WERI-Rb-1 (cell line): ENCODE results near the gene GMPS.
"Not testable (repeated sequence)": the region's sequence is repeated elsewhere in the genome, so short reads cannot be mapped to it uniquely, and the experiment has no call there.

Experiments used
- DNase-seq: peaks from one replicate; pipeline ENCODE4 v3.0.0-alpha.2; 2020
- H3K27ac ChIP-seq: fragments of 250-450 bp; sonication (Bioruptor Pico); 2 replicates; pipeline ENCODE4 v1.5.1; 2020; ENCODE audit warnings: mild to moderate bottlenecking, moderate library complexity
- H3K27me3 ChIP-seq: fragments of 250-450 bp; sonication (Bioruptor Pico); 2 replicates; pipeline ENCODE4 v1.5.1; 2021; ENCODE audit warnings: mild to moderate bottlenecking, low read depth, moderate library complexity; ENCODE audit not compliant: insufficient read depth, severe bottlenecking
- H3K36me3 ChIP-seq: fragments of 250-450 bp; sonication (Bioruptor Pico); 2 replicates; pipeline ENCODE4 v1.5.1; 2020; ENCODE audit warnings: mild to moderate bottlenecking, moderate library complexity
- H3K4me3 ChIP-seq: 2 replicates; pipeline ENCODE4 v1.5.1; 2011; ENCODE audit warnings: low read depth, mild to moderate bottlenecking, control low read depth, low read length
- H3K9me3 ChIP-seq: fragments of 250-450 bp; sonication (Bioruptor Pico); 2 replicates; pipeline ENCODE4 v1.5.1; 2021; ENCODE audit warnings: mild to moderate bottlenecking, moderate library complexity; ENCODE audit not compliant: severe bottlenecking
- TF ChIP-seq, protein P1 (sequence below): IDR thresholded peaks from 2 replicates; pipeline ENCODE4 v1.5.1; 2011; ENCODE audit warnings: low read depth, mild to moderate bottlenecking, control low read depth, inconsistent platforms, low read length

The GMPS gene

DNA sequence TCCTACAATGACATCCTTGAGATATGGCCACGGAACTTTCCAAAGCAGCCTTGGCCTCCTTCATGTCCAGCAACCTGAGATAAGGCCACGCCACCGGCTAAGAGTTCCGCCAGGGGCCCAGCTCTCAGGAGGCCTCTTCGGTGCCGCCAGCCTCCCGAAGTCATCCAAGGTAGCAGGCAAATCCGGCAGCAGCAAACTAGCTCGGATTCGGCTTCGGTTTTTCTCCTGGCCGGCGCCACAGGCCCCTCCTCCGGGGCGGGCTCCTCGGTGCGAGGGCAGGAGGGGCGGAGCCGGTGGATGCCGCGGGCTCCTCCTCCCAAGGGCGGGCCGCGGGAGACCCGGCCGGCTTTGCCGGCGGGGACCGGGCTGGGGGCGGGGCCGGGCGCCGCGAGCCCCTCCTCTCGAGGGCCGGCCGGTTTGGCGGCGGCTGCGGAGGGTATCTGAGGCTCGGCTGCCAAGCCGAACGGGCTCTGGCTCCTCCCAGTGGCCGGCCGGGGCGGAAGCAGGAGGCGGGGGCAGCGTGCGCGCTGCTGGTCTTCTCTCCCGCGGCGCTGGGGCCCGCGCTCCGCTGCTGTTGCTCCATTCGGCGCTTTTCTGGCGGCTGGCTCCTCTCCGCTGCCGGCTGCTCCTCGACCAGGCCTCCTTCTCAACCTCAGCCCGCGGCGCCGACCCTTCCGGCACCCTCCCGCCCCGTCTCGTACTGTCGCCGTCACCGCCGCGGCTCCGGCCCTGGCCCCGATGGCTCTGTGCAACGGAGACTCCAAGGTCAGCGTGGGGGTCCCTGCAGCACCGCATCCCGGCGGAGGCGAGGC is at the start of gene GMPS:
TSS of gene GMPS (plus strand) at position 518 of the 812 bp plus-strand sequence. CDS start at position 739, 221 bp downstream.
- H3K27me3 ChIP-seq: no peaks in the 10 kb centered on the region
- H3K4me3 ChIP-seq: peak within 1 kb of the TSS; percentile 94
- H3K9me3 ChIP-seq: no peaks in the 10 kb centered on the region
- TF ChIP-seq, protein P1, sequence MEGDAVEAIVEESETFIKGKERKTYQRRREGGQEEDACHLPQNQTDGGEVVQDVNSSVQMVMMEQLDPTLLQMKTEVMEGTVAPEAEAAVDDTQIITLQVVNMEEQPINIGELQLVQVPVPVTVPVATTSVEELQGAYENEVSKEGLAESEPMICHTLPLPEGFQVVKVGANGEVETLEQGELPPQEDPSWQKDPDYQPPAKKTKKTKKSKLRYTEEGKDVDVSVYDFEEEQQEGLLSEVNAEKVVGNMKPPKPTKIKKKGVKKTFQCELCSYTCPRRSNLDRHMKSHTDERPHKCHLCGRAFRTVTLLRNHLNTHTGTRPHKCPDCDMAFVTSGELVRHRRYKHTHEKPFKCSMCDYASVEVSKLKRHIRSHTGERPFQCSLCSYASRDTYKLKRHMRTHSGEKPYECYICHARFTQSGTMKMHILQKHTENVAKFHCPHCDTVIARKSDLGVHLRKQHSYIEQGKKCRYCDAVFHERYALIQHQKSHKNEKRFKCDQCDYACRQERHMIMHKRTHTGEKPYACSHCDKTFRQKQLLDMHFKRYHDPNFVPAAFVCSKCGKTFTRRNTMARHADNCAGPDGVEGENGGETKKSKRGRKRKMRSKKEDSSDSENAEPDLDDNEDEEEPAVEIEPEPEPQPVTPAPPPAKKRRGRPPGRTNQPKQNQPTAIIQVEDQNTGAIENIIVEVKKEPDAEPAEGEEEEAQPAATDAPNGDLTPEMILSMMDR: peak; percentile 67
- peaks cover 10% of the 10 kb centered on the region for H3K36me3 ChIP-seq
- H3K27ac ChIP-seq: peak within 1 kb of the TSS; percentile 97
- peak; percentile 95 for DNase-seq

- not testable (repeated sequence) for H3K9me3 ChIP-seq, H3K27me3 ChIP-seq, H3K27ac ChIP-seq, H3K4me3 ChIP-seq, DNase-seq, H3K36me3 ChIP-seq
Observed at GRCh38 chr3:155828490-155829098, 41.9 kb upstream of the GMPS start.

- Histone ChIP-seq H3K4me3 (no peak overlapping the region), H3K27ac (no peak overlapping the region), H3K36me3 (peaks cover 5% of the 10 kb centered on the region; the same call in 1 of the 2 replicates), H3K27me3 (no peaks in the 10 kb centered on the region), H3K9me3 (no peaks in the 10 kb centered on the region)
- TF ChIP-seq, protein P1: no peak
- no peak for DNase-seq
Observed at GRCh38 chr3:155835341-155836071, 34.9 kb upstream of the GMPS start.

GRCh38 chr3:155843569-155843968 is 26.9 kb upstream of the GMPS start:
- Histone ChIP-seq H3K27ac (no peak overlapping the region), H3K4me3 (no peak overlapping the region), H3K27me3 (no peaks in the 10 kb centered on the region), H3K9me3 (no peaks in the 10 kb centered on the region), H3K36me3 (no peaks in the 10 kb centered on the region)
- DNase-seq: no peak
- TF ChIP-seq, protein P1: no peak

- H3K27ac ChIP-seq: no peak overlapping the region
- DNase-seq: no peak
- TF ChIP-seq, protein P1: no peak
- H3K4me3 ChIP-seq: no peak overlapping the region
- no peaks in the 10 kb centered on the region for H3K9me3 ChIP-seq
- no peaks in the 10 kb centered on the region for H3K36me3 ChIP-seq
- no peaks in the 10 kb centered on the region for H3K27me3 ChIP-seq
Observed at GRCh38 chr3:155846119-155846518, 24.3 kb upstream of the GMPS start.

DNA sequence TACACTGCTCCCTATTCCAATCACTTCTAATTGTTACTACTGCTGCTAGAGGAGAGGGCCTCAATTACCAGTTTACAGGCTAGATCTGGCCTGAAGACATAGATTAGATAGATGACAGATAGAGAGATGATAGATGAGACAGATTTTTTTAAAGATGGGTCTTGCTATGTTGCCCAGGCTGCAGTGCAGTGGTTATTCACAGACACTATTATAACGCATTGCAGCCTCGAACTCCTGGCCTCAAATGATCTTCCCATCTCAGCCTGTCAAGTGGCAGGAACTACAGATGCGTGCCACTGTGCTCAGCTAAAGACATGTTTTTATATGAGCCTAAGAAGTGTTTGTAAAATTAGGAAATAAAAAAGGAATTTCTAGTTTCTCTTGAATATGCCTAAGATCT is 22.5 kb upstream of the GMPS start:
- Histone ChIP-seq H3K27ac (no peak overlapping the region), H3K4me3 (no peak overlapping the region), H3K9me3 (no peaks in the 10 kb centered on the region), H3K36me3 (no peaks in the 10 kb centered on the region), H3K27me3 (no peaks in the 10 kb centered on the region)
- no peak for DNase-seq
- TF ChIP-seq, protein P1: no peak

- not testable (repeated sequence) for H3K27ac ChIP-seq, H3K4me3 ChIP-seq, H3K27me3 ChIP-seq, H3K36me3 ChIP-seq, H3K9me3 ChIP-seq, DNase-seq
Observed at GRCh38 chr3:155849404-155849803, 21.0 kb upstream of the GMPS start.
